NT2/D1 (cell line): ENCODE data around the gene DNAJC17.

ENCODE experiments used
- SUZ12 ChIP-seq: IDR thresholded peaks from 2 replicates; pipeline ENCODE4 v1.6.1; 2011; ENCODE audit not compliant: insufficient read length, insufficient read depth; ENCODE audit errors: extremely low read depth
- YY1 ChIP-seq: IDR thresholded peaks from 2 replicates; pipeline ENCODE4 v1.6.1; 2011; ENCODE audit not compliant: insufficient read length, insufficient read depth
- ZNF274 ChIP-seq: IDR thresholded peaks from 2 replicates; pipeline ENCODE4 v1.6.1; 2011; ENCODE audit warnings: mild to moderate bottlenecking, low read depth, low read length

DNA sequence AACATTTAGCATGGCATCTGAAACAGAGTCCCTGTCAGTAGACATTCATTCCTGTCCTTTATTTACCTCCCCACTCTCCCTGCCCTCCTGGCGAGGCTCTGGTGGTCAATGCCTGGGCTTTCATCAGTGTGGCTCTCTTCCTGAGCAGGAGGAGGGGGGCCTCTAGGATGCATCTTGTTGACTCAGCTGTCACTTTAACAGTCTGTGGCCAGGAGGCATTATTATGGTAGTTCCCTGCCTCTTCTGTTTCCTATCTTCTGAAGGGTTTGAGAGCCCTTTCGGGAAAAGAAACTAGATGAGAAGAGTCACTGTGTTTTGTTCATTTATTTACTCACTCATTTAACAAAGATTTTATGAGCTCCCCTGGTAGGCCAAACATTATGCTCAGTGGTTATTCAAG, 23.6 kb upstream of the DNAJC17 start:
- TF ChIP-seq ZNF274 (no peak), YY1 (no peak), SUZ12 (no peak)
